IMR-90 (cell line): ENCODE data around the gene ZNF827.

Source experiments
- CEBPB ChIP-seq: IDR thresholded peaks from 2 replicates; pipeline ENCODE4 v1.6.1; 2012; ENCODE audit warnings: low read depth, low read length, improper control_type of control experiment
- CHD1 ChIP-seq: IDR thresholded peaks from 2 replicates; pipeline ENCODE4 v1.6.1; 2012; ENCODE audit warnings: low read depth, low read length, improper control_type of control experiment
- FOS ChIP-seq: fragments of 150-350 bp; IDR thresholded peaks from 2 replicates; pipeline ENCODE4 v1.6.1; 2016; ENCODE audit warnings: low read depth, low read length
- POLR2A ChIP-seq: IDR thresholded peaks from 2 replicates; pipeline ENCODE4 v1.6.1; 2012; ENCODE audit warnings: mild to moderate bottlenecking, low read depth, low read length
- RFX5 ChIP-seq: IDR thresholded peaks from 2 replicates; pipeline ENCODE4 v1.8.0; 2012; ENCODE audit warnings: low read depth, mild to moderate bottlenecking, low read length, moderate library complexity
- SMC3 ChIP-seq: fragments of 150-350 bp; IDR thresholded peaks from 2 replicates; pipeline ENCODE4 v1.6.1; 2016; ENCODE audit warnings: low read depth, mild to moderate bottlenecking, antibody characterized with exemption, low read length, moderate library complexity
- TF ChIP-seq, protein P1 (sequence below): conservative IDR thresholded peaks from 2 replicates; pipeline ENCODE4 v1.5.1; 2012; ENCODE audit warnings: mild to moderate bottlenecking, low read depth, low read length, improper control_type of control experiment
- TF ChIP-seq, protein P2 (sequence below): fragments of 150-350 bp; IDR thresholded peaks from 2 replicates; pipeline ENCODE4 v1.6.1; 2017; ENCODE audit warnings: mild to moderate bottlenecking, antibody characterized with exemption, low read length, low read depth

DNA sequence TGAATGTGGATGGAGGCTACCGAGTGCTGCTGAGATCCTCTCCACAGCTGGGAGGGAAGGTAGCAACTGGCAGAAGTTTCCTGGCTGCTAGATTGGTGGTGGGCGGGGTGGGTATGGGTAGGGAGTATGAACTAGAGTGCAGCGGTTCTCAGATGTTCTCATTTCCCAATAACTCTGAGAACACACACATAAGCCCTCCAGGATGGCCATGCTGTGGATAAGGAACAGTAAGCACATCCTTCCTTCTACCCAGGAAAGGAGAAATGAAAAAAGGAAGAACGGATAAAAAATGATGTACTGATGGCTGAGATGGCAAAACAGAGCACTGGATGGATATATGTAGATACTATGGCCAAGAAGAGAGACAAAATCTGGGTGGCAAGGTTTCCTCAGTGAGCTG, 116.0 kb downstream of the ZNF827 start:
- TF ChIP-seq RFX5 (no peak), FOS (no peak), CHD1 (no peak), POLR2A (no peak), SMC3 (no peak), CEBPB (no peak)
- TF ChIP-seq, protein P1, sequence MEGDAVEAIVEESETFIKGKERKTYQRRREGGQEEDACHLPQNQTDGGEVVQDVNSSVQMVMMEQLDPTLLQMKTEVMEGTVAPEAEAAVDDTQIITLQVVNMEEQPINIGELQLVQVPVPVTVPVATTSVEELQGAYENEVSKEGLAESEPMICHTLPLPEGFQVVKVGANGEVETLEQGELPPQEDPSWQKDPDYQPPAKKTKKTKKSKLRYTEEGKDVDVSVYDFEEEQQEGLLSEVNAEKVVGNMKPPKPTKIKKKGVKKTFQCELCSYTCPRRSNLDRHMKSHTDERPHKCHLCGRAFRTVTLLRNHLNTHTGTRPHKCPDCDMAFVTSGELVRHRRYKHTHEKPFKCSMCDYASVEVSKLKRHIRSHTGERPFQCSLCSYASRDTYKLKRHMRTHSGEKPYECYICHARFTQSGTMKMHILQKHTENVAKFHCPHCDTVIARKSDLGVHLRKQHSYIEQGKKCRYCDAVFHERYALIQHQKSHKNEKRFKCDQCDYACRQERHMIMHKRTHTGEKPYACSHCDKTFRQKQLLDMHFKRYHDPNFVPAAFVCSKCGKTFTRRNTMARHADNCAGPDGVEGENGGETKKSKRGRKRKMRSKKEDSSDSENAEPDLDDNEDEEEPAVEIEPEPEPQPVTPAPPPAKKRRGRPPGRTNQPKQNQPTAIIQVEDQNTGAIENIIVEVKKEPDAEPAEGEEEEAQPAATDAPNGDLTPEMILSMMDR: no peak
- TF ChIP-seq, protein P2, sequence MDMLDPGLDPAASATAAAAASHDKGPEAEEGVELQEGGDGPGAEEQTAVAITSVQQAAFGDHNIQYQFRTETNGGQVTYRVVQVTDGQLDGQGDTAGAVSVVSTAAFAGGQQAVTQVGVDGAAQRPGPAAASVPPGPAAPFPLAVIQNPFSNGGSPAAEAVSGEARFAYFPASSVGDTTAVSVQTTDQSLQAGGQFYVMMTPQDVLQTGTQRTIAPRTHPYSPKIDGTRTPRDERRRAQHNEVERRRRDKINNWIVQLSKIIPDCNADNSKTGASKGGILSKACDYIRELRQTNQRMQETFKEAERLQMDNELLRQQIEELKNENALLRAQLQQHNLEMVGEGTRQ: no peak
